HG03135 (cell line): ENCODE data around the gene TMEM132C.

Source experiments
- ATAC-seq: cut with Tn5 transposase; IDR thresholded peaks from one replicate; pipeline ENCODE4 v1.9.1; 2021; ENCODE audit warnings: mild to moderate bottlenecking, moderate library complexity; ENCODE audit not compliant: unreplicated experiment

The TMEM132C gene

GRCh38 chr12:128549601-128550218 lies 282.7 kb downstream of the TMEM132C start:
- no peak for ATAC-seq

GRCh38 chr12:128551266-128551665 lies 284.3 kb downstream of the TMEM132C start:
- no peak for ATAC-seq

- no peak for ATAC-seq
These were observed 287.8 kb downstream of the TMEM132C start for GRCh38 chr12:128554546-128555304.

- no peak for ATAC-seq
These were observed 290.3 kb downstream of the TMEM132C start for GRCh38 chr12:128557231-128557630.

GRCh38 chr12:128564956-128565355 lies 298.0 kb downstream of the TMEM132C start:
- no peak for ATAC-seq

GRCh38 chr12:128567730-128568129 lies 300.8 kb downstream of the TMEM132C start:
- ATAC-seq, result no peak

- no peak for ATAC-seq
These were observed 303.5 kb downstream of the TMEM132C start for GRCh38 chr12:128570191-128571065.

GRCh38 chr12:128571906-128572810 lies 305.2 kb downstream of the TMEM132C start:
- no peak for ATAC-seq

- ATAC-seq, result no peak
These were observed 306.9 kb downstream of the TMEM132C start for GRCh38 chr12:128573907-128574306.

- no peak for ATAC-seq
These were observed 311.1 kb downstream of the TMEM132C start for GRCh38 chr12:128578045-128578444.

GRCh38 chr12:128581321-128581761 lies 314.4 kb downstream of the TMEM132C start:
- ATAC-seq, result no peak

GRCh38 chr12:128583453-128583852 lies 316.5 kb downstream of the TMEM132C start:
- no peak for ATAC-seq

- no peak for ATAC-seq
These were observed 319.6 kb downstream of the TMEM132C start for GRCh38 chr12:128586451-128587029.

- no peak for ATAC-seq
These were observed 320.9 kb downstream of the TMEM132C start for GRCh38 chr12:128587918-128588317.

- no peak for ATAC-seq
These were observed 325.3 kb downstream of the TMEM132C start for GRCh38 chr12:128592220-128592744.

GRCh38 chr12:128594521-128594920 lies 327.6 kb downstream of the TMEM132C start:
- no peak for ATAC-seq

GRCh38 chr12:128595609-128596008 lies 328.6 kb downstream of the TMEM132C start:
- no peak for ATAC-seq

- ATAC-seq, result no peak
These were observed 333.9 kb downstream of the TMEM132C start for GRCh38 chr12:128600886-128601285.

- ATAC-seq, result no peak
These were observed 336.7 kb downstream of the TMEM132C start for GRCh38 chr12:128603573-128604115.
